ENCODE results near the gene RPS24. TPM values are rescaled to one million over a fixed set of nuclear protein-coding genes. Genes with fewer than 3 reads are reported as not detected.

RPS24 gene
- total and polyA plus RNA-seq, 10 of the 15 experiments (the other 5 are each of a cell fraction or from before 2014, with no cell fraction given) = 1,343 to 7,285 (median 2,230) TPM

DNA sequence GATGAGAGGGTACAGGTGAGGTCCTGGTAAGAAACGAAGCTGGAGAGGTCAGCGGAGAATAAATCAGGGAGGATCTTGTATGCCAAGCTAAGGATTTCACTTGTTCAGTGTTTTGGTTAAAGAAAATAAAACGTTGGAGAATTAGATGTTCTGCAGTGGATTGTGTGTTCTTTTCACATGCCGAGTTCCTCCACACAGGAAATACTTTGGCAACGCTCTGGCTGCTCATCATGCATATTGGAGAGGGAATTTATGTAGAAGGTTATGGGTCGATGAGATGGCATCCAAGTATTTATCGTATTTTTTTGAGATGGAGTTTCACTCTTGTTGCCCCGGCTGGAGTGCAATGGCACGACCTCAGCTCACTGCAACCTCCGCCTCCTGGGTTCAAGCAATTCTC lies 11.0 kb downstream of the RPS24 start (continued):
- TF ChIP-seq CBFB (IDR thresholded peaks at IDR 0.05; ENCODE audit: low read depth) (no peak), BCL11A (IDR thresholded peaks at IDR 0.05; ENCODE audit: low read depth, low read length) (no peak), SUZ12 (IDR thresholded peaks at IDR 0.05; ENCODE audit: unreplicated experiment) (no peak), CHD1 (IDR thresholded peaks at IDR 0.05; ENCODE audit: low read depth, low read length) (no peak)

DNA sequence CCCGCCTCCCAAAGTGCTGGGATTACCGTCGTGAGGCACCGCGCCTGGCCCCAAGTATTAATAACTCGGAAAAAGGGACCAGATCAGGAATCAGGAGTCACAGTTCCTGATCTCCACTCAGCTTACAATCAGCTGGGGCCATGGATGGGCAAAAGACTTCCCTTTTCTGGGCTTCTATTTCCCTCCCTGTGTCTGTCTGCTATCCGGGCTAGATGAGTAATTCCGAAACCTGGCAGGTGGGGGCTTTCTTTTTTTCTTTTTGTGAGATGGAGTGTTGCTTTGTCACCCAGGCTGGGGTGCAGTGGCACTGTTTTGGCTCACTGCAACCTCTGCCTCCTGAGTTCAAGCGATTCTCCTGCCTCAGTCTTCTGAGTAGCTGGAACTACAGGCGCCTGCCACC lies 11.6 kb downstream of the RPS24 start:
- FAIRE-seq (no peak), DNase-seq (ENCODE audit: low read depth, low spot score) (peak; percentile 65), ATAC-seq (peak; percentile 75)
- intact Hi-C loops (cut with micrococcal nuclease; ENCODE audit: unreplicated experiment) = loop anchor here (5.0 kb wide), 2 partner anchors 257 to 612 kb away; no protein-coding TSS in a partner anchor
- Histone ChIP-seq H2AFZ (ENCODE audit: control insufficient read depth, low read depth, low read length) (no peak overlapping the region), H3K4me1 (ENCODE audit: control insufficient read depth, insufficient read depth, low read length) (peaks cover 17% of the 10 kb centered on the region), H3K79me2 (ENCODE audit: control insufficient read depth, insufficient read depth, low read length) (peaks cover under 1% of the 10 kb centered on the region; the same call in 1 of the 2 replicates), H3K27me3 (replicated peaks in 1 of 2; ENCODE audit: control insufficient read depth in 2 of 2, insufficient read depth in 2 of 2, low read length in 1 of 2) (no peaks in the 10 kb centered on the region), H3K4me2 (ENCODE audit: control insufficient read depth, insufficient read depth) (peak overlapping the region; percentile 58; the same call in 1 of the 2 replicates), H3K9ac (ENCODE audit: control insufficient read depth, insufficient read depth, low read length) (no peak overlapping the region), H3K9me3 (replicated peaks; ENCODE audit: control insufficient read depth, insufficient read depth, low read length) (no peaks in the 10 kb centered on the region), H3K4me3 (no peak overlapping the region), H3K27ac (ENCODE audit: control insufficient read depth, insufficient read depth) (no peak overlapping the region), H3K36me3 (ENCODE audit: control insufficient read depth in 2 of 2, insufficient read depth in 2 of 2, low read length in 1 of 2) (peaks cover 17 to 20% of the 10 kb centered on the region in 2 experiments), H4K20me1 (ENCODE audit: control insufficient read depth, insufficient read depth) (peaks cover 16% of the 10 kb centered on the region)
- RAD21 ChIA-PET (ENCODE audit: unreplicated experiment) = interaction anchor here (3.6 kb wide), 1 partner anchor 1151 kb away, joined by 34 read pairs; no protein-coding TSS in a partner anchor
- under 1% methylated on average over 10 of the region's 10 CpGs for WGBS (ENCODE audit: insufficient coverage, insufficient replicate concordance, low lambda C conversion rate, missing lambda C conversion rate)
- SMC1A ChIA-PET (ENCODE audit: uncharacterized antibody, unreplicated experiment) = interaction anchor here (1.1 to 5.6 kb wide), 4 partner anchors 9 to 1150 kb away, joined by 3 to 21 read pairs (median 10); no protein-coding TSS in a partner anchor
- in situ Hi-C loops (cut with MboI) = loop anchor here (5.0 kb wide), 1 partner anchor 1147 kb away; no protein-coding TSS in a partner anchor
- POLR2A ChIA-PET = interaction anchor here (1.3 kb wide), 1 partner anchor 9 kb away, joined by 7 read pairs; no protein-coding TSS in a partner anchor
- no TSS peak for BruUV-seq (replicated peaks)
- CTCF ChIA-PET = interaction anchor here (0.7 to 4.4 kb wide), 8 partner anchors 8 to 1157 kb away, joined by 3 to 42 read pairs (median 12); no protein-coding TSS in a partner anchor
- TF ChIP-seq CBX5 (IDR thresholded peaks at IDR 0.05; ENCODE audit: low read depth) (no peak), TBL1XR1 (IDR thresholded peaks at IDR 0.05; ENCODE audit: low read depth, low read length) (no peak), ZNF622 (IDR thresholded peaks at IDR 0.05) (no peak), KAT2A (conservative IDR thresholded peaks at IDR 0.05; ENCODE audit: control insufficient read depth, low read depth, low read length) (no peak), LARP7 (IDR thresholded peaks at IDR 0.05) (no peak), ATF7 (IDR thresholded peaks at IDR 0.05; ENCODE audit: low read depth) (peak; percentile 51; the same call in 1 of the 2 replicates), SPI1 (IDR thresholded peaks at IDR 0.05; ENCODE audit: borderline replicate concordance, insufficient read depth, low read depth, low read length) (peak; percentile 90), ETV6 (conservative IDR thresholded peaks at IDR 0.05 in 1 of 2, IDR thresholded peaks at IDR 0.05 in 1 of 2; ENCODE audit: borderline replicate concordance in 1 of 2, low read depth in 1 of 2) (peak in 1 of 2 experiments; percentile 59; a peak in 1 of 4 replicates), ZZZ3 (IDR thresholded peaks at IDR 0.05; ENCODE audit: control insufficient read depth, insufficient read length, low read depth) (no peak)
- TF ChIP-seq, protein P1, sequence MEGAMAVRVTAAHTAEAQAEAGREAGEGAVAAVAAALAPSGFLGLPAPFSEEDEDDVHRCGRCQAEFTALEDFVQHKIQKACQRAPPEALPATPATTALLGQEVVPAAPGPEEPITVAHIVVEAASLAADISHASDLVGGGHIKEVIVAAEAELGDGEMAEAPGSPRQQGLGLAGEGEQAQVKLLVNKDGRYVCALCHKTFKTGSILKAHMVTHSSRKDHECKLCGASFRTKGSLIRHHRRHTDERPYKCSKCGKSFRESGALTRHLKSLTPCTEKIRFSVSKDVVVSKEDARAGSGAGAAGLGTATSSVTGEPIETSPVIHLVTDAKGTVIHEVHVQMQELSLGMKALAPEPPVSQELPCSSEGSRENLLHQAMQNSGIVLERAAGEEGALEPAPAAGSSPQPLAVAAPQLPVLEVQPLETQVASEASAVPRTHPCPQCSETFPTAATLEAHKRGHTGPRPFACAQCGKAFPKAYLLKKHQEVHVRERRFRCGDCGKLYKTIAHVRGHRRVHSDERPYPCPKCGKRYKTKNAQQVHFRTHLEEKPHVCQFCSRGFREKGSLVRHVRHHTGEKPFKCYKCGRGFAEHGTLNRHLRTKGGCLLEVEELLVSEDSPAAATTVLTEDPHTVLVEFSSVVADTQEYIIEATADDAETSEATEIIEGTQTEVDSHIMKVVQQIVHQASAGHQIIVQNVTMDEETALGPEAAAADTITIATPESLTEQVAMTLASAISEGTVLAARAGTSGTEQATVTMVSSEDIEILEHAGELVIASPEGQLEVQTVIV (IDR thresholded peaks at IDR 0.05; ENCODE audit: borderline replicate concordance, partially characterized antibody) = no peak
- TF ChIP-seq, protein P2, sequence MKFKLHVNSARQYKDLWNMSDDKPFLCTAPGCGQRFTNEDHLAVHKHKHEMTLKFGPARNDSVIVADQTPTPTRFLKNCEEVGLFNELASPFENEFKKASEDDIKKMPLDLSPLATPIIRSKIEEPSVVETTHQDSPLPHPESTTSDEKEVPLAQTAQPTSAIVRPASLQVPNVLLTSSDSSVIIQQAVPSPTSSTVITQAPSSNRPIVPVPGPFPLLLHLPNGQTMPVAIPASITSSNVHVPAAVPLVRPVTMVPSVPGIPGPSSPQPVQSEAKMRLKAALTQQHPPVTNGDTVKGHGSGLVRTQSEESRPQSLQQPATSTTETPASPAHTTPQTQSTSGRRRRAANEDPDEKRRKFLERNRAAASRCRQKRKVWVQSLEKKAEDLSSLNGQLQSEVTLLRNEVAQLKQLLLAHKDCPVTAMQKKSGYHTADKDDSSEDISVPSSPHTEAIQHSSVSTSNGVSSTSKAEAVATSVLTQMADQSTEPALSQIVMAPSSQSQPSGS (IDR thresholded peaks at IDR 0.05; ENCODE audit: low read length) = no peak
- TF ChIP-seq, protein P3, sequence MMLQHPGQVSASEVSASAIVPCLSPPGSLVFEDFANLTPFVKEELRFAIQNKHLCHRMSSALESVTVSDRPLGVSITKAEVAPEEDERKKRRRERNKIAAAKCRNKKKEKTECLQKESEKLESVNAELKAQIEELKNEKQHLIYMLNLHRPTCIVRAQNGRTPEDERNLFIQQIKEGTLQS (IDR thresholded peaks at IDR 0.05; ENCODE audit: borderline replicate concordance, extremely low read depth, low read depth, low read length) = no peak
- TF ChIP-seq, protein P4, sequence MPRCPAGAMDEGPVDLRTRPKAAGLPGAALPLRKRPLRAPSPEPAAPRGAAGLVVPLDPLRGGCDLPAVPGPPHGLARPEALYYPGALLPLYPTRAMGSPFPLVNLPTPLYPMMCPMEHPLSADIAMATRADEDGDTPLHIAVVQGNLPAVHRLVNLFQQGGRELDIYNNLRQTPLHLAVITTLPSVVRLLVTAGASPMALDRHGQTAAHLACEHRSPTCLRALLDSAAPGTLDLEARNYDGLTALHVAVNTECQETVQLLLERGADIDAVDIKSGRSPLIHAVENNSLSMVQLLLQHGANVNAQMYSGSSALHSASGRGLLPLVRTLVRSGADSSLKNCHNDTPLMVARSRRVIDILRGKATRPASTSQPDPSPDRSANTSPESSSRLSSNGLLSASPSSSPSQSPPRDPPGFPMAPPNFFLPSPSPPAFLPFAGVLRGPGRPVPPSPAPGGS (IDR thresholded peaks at IDR 0.05; ENCODE audit: borderline replicate concordance, insufficient read depth, low read depth, low read length, poor library complexity, severe bottlenecking) = no peak

Measured in GM12878 (cell line).